Glutamatergic neuron (in vitro differentiated cells): ENCODE data around the gene LRRC45. TPM values are rescaled to one million over a fixed set of nuclear protein-coding genes. Genes with fewer than 3 reads are reported as not detected.

ENCODE experiments used
- DNase-seq: peaks from one replicate; pipeline ENCODE4 v3.0.0; 2022
- H3K27ac Mint-ChIP-seq: one replicate; pipeline ENCODE4 v1.8.0; 2020; ENCODE audit warnings: mild to moderate bottlenecking, mixed read lengths, inconsistent platforms; ENCODE audit not compliant: unreplicated experiment
- H3K27me3 Mint-ChIP-seq: one replicate; pipeline ENCODE4 v1.8.0; 2020; ENCODE audit warnings: mild to moderate bottlenecking, moderate library complexity, mixed read lengths, inconsistent platforms; ENCODE audit not compliant: unreplicated experiment
- H3K36me3 Mint-ChIP-seq: one replicate; pipeline ENCODE4 v1.8.0; 2020; ENCODE audit warnings: mild to moderate bottlenecking, mixed read lengths, inconsistent platforms; ENCODE audit not compliant: unreplicated experiment
- H3K4me1 Mint-ChIP-seq: one replicate; pipeline ENCODE4 v1.8.0; 2020; ENCODE audit warnings: mild to moderate bottlenecking, low read depth, mixed read lengths, inconsistent platforms; ENCODE audit not compliant: unreplicated experiment
- H3K4me3 Mint-ChIP-seq: one replicate; pipeline ENCODE4 v1.8.0; 2020; ENCODE audit warnings: mild to moderate bottlenecking, mixed read lengths, inconsistent platforms; ENCODE audit not compliant: unreplicated experiment
- H3K9me3 Mint-ChIP-seq: one replicate; pipeline ENCODE4 v1.8.0; 2020; ENCODE audit warnings: mild to moderate bottlenecking, moderate library complexity, mixed read lengths, inconsistent platforms; ENCODE audit not compliant: unreplicated experiment
- CTCF ChIP-seq: fragments of 200-600 bp; sonication (generic); IDR thresholded peaks from one replicate; pipeline ENCODE4 v1.5.0; 2021; ENCODE audit not compliant: partially characterized antibody, unreplicated experiment
- total RNA-seq: library from RNA; stranded (reverse); fragmentation: NEBNext Ultra II Directional; extraction: Animal tissue kit (Norgen Biotek cat#: 25700); gene quantifications from one replicate; pipeline ENCODE4 v1.2.1, GENCODE V29; 2021; ENCODE audit not compliant: unreplicated experiment

The LRRC45 gene
- total RNA-seq, 1 donor from 2014 or later, result 29.6 TPM

DNA sequence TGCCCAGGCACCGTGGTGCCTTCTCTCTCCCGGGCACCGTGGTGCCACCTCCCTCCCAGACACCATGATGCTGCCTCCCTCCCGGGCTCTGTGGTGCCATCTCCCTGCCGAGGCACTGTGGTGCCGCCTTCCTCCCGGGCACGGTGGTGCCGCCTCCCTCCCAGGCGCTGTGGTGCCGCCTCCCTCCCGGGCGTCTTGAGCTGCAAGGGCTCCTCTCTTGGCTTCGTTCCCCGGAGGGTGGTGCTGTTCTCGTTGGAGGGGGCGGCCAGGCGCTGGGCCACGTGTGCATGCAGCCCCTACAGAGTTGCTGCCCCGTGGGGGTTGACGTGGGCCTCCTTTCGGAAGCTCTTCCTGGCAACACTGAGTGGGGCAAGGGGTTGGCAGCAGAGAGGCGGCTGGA lies 8.7 kb upstream of the LRRC45 start:
- H3K36me3 Mint-ChIP-seq, result no peaks in the 10 kb centered on the region
- H3K27ac Mint-ChIP-seq, result no peak overlapping the region
- TF ChIP-seq CTCF, result no peak
- DNase-seq, result no peak
- H3K27me3 Mint-ChIP-seq, result peaks cover 2% of the 10 kb centered on the region
- H3K4me3 Mint-ChIP-seq, result no peak overlapping the region
- no peaks in the 10 kb centered on the region for H3K4me1 Mint-ChIP-seq
- H3K9me3 Mint-ChIP-seq, result peaks cover 3% of the 10 kb centered on the region

GRCh38 chr17:82014971-82015310 lies 8.2 kb upstream of the LRRC45 start:
- no peak for DNase-seq
- Mint-ChIP-seq H3K4me1 (no peaks in the 10 kb centered on the region), H3K4me3 (no peak overlapping the region), H3K27ac (no peak overlapping the region), H3K27me3 (peaks cover 2% of the 10 kb centered on the region), H3K9me3 (peaks cover 3% of the 10 kb centered on the region), H3K36me3 (no peaks in the 10 kb centered on the region)
- TF ChIP-seq CTCF, result no peak

DNA sequence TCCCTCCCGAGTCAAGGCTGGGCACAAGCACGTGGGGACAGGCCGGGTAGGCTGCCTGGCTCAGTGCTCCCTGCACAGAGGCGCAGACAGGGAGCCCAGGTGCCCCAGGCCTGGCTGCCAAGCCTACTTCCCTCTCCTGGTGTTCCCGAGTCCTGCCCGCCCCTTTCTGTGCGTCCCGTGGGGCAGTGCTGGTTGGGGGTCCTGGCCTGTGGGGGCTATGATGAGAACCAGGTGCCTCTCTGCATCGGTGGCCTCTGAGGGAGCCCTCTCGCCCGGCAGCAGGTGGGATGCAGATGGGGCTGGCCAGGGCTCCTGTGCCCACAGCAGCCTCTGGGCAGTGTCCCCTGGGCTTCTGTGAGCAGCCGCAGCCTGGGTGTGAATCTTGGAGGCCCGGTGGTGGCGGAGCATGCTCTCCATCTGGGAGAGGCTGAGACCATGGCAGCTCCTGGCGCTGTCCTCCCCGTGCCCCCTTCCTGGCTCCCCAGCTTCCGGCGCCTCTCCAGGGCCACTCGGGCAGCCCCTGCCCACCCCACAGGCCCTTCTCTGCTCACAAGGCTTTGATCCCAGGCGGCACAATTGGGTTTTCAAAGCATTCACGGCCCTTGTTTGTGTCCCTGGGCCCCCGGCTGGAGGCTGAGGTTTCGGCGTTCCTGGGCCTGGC lies 7.7 kb upstream of the LRRC45 start:
- Mint-ChIP-seq H3K4me3 (no peak overlapping the region), H3K27me3 (peaks cover 2% of the 10 kb centered on the region), H3K36me3 (no peaks in the 10 kb centered on the region), H3K4me1 (no peaks in the 10 kb centered on the region), H3K9me3 (peaks cover 3% of the 10 kb centered on the region), H3K27ac (no peak overlapping the region)
- TF ChIP-seq CTCF, result no peak
- no peak for DNase-seq

DNA sequence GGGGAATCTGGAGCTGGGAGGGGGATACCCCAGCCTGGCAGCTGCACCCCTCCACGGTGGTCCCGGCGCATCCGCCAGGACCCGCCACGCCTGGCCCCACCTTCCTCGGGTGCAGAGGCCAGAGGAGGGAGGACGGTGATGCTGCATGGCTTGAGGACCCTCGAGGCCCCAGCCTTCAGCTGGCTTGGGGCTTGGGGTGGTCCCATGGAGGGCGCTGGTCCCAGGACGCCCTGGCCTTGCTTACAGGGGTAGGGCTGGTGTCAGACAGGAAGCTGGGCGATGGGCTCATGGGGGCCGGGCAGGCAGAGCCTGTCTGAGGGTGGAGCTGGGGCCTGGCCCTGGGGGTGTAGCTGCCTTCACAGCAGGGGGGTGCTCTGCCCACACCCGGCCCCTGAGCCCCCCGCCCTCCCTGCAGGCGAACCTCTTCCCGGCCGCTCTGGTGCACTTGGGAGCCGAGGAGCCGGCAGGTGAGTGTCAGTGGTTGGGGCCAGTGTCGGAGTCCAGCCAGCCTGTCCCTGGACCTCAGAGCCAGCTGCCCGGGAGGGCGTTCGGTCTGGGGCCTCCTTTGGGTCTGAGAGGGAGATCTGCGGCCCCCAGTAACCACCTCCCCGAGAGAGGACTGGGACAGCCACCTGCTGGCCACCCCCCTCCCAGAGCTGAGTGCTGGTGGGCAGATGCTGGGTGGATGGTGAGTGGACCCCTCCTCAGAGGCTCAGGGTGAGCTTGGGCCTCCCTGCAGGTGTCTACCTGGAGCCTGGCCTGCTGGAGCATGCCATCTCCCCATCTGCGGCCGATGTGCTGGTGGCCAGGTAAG lies 6.8 kb upstream of the LRRC45 start:
- Mint-ChIP-seq H3K36me3 (no peaks in the 10 kb centered on the region), H3K4me3 (no peak overlapping the region), H3K9me3 (peaks cover 3% of the 10 kb centered on the region), H3K27me3 (peaks cover 5% of the 10 kb centered on the region), H3K27ac (no peak overlapping the region), H3K4me1 (no peaks in the 10 kb centered on the region)
- no peak for TF ChIP-seq CTCF
- no peak for DNase-seq

- no peak overlapping the region for H3K27ac Mint-ChIP-seq
- no peak for TF ChIP-seq CTCF
These were observed 6.1 kb upstream of the LRRC45 start for GRCh38 chr17:82016875-82017459.

More at GRCh38 chr17:82016875-82017459, 6.1 kb upstream of the LRRC45 start:
- Mint-ChIP-seq H3K4me1 (peaks cover 7% of the 10 kb centered on the region), H3K27me3 (peaks cover 7% of the 10 kb centered on the region), H3K4me3 (no peak overlapping the region), H3K36me3 (no peaks in the 10 kb centered on the region), H3K9me3 (peaks cover 3% of the 10 kb centered on the region)
- no peak for DNase-seq
